GM19239 (cell line): ENCODE measurements around the gene SORCS1.
"Not testable (repeated sequence)": the region's sequence is repeated elsewhere in the genome, so short reads cannot be mapped to it uniquely, and the experiment has no call there.

Source experiments
- DNase-seq: peaks from one replicate; pipeline ENCODE4 v3.0.0; 2011; ENCODE audit warnings: low spot score; ENCODE audit not compliant: insufficient read length
- FAIRE-seq: peaks from 2 replicates; lab custom pipeline; 2011; peaks lifted over from hg19 to GRCh38; lab: Jason Lieb, UNC

Gene SORCS1

DNA sequence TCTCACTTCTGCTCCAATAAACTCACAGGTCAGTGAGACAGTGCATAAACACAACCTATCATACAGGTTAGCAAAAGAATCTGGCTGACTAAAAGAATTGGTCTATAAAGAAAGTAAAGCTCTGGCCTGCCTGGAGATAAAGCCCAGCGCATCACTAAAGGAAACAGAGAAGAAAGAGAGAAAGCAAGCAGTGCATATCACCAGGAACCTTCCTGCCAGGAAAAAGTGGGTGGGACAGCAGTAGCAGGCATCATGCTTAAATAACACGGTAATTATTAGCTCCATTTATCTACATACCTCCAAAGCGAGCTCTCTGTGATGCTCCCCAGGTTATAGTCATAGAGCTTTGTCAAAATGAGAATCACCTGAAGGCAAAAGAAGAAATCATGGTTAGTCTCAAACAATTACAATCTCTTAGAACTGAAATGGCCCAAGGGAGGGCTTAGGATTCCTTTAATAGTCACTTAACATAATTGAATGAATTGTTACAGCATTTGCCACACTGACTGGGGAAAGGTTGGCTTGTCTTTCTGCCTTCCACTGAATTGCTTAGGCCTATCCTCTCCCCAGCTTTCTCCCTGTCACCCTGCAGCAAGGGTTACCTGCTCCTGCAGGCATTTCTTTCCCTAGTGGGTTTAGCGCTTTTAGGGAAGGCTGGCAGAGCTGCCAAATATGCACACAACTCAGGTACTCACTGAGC, 208.1 kb downstream of the SORCS1 start:
- no peak for DNase-seq
- no peak for FAIRE-seq

DNA sequence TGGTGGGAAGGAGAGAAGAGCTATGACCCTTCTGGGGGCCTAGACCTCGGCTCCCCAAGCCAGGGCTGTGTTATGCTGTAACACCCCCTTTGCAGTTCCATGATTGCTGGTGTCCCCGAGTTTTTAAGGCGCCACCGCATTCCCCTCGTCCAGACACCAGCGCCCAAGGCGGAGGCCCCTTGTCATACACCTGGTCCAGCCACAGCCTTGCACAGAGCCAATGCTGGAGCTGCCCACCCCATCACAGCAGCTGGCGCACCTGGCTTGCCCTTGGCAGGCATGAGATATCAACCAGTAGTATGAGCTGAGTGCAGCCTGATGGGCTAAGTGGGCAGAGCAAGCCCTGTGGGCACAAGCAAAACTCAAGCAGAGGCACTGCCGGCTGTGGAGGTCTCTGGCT, 209.4 kb downstream of the SORCS1 start:
- FAIRE-seq (no peak), DNase-seq (no peak)

DNA sequence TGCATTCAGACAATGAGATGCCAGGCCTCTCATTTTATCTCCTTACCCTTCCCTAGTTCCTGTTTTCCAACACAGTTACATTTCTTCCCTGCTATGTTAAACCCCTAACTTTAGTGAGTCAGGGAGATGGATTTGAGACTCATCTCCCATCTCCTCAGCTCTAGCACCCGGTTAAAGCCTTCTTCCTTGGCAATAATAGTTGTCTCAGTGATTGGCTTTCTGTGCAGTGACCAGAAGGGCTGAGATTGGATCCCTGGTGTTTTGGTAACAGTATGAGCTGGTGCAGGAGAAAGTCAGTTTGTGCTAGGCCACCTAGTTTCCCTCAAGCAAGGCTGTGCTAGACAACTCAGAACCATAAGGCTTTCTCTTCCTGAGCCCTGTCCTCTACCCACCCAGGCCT, 212.5 kb downstream of the SORCS1 start:
- FAIRE-seq (no peak), DNase-seq (no peak)

DNA sequence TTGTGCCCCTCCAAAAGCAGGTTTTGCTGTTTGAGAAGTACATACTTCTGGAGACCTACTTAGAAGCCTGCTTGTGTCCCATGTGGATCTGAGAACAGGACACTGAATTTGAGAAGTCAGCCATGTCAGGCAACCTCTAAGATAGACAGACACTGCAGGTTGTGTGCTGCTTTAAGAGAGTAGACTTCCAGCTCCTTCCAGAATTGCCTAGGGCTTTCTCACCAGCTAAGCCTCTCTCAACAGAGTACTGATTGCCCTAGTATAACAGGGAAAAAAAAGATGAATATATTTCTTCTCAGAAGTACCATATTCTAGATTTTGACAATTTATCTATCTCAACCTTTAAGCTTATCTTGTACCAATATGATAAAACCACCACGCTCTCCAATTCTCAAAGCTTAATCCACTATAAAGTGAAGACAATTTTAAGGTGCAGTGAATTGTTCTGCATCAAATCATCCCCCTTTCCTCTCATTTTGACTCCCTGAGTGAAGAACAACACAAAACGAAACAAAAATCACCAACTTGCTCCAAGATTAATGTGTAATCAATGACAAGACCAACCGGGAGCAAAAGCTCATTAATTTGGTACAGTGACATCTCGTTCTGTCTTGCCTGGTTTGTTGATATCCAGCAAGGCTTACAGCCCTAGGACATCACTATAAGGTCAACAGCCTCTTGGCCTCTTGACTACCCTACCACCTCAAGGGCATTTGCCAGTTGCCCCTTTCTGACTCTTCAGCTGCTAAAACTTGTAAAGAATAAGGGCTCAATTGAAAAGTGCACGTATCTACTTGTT, 214.6 kb downstream of the SORCS1 start:
- FAIRE-seq = peak; percentile 44
- no peak for DNase-seq

DNA sequence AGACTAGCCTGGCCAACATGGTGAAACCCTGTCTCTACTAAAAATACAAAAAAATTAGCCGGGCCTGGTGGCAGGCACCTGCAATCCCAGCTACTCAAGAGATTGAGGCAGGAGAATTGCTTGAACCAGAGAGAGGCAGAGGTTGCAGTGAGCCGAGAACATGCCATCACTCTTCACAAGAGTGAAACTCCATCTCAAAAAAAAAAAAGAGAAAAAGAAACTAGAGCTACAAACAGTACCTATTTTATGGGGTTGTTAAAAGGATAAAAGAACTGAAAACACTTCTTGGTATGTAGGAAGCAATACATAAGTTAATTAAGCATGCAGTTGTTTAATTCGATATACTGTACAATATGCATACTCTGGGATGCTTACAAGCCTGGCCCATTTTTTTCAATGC, 216.9 kb downstream of the SORCS1 start:
- no peak for DNase-seq
- FAIRE-seq = peak; percentile 28

GRCh38 chr10:106942035-106942662, 222.4 kb downstream of the SORCS1 start:
- DNase-seq (no peak), FAIRE-seq (no peak)

GRCh38 chr10:106941297-106942034, 223.0 kb downstream of the SORCS1 start:
- DNase-seq (no peak), FAIRE-seq (no peak)

DNA sequence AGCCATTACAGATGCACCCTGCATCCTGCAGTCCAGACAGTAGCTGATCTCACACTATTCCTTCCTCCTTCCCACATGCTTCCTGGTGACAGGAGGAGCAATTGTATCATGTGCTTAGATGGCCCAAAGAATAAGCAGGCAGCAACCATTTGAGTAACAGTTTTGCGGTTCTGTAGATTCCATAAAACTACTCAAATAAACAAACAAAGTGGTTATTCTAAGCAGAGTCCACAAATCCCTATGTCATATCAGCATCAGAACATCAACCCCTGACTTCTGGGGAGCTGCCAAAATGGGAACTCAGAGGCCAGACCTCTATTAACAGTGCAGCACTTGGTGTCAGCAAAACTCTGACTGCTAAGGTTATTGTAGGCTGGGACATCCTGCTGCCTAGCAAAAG, 226.0 kb downstream of the SORCS1 start:
- DNase-seq (no peak), FAIRE-seq (peak; percentile 47)

DNA sequence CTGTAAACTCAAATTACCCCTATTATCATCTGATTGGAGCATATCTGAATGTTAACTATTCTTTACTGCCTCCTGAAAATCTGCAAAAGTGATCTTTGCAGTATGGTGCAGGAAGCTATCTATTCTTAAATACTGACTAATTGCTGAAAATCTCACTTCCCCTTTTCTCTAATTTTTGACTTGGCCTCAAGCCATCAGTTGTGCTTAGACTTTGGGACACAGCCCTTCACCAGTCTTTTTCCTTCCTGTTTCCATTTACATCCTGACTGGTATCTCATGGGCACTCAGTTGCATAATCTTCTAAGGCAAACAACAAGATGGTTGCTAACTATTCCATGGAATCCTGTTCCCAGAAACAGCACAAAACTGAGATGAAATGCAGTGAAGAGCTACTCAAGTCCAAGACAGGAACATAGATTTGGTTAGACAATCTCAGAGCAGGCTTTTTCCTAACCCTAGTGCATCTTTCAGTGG, 228.5 kb downstream of the SORCS1 start:
- peak; percentile 97 for FAIRE-seq
- peak; percentile 33 for DNase-seq

DNA sequence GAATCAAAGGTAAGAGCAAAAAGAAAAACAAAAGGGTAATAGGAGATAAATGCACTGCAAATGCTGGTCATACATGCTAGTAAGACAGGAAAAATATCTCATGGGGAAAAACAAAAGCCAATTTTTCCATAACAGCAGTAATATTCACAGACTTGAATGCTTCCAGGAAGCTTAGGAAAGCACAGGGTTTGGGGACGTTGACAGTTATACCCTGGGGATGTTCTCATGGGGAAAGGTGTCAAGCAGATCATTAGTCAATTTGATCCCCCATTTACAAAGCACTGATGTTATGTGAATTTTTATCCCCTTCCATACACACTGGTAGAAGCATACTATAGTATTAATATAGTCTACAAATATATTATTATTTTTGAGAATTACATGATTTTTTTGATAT, 232.7 kb downstream of the SORCS1 start:
- DNase-seq = no peak
- no peak for FAIRE-seq

GRCh38 chr10:106931159-106931852, 233.2 kb downstream of the SORCS1 start:
- DNase-seq (peak; percentile 28), FAIRE-seq (peak; percentile 100)

DNA sequence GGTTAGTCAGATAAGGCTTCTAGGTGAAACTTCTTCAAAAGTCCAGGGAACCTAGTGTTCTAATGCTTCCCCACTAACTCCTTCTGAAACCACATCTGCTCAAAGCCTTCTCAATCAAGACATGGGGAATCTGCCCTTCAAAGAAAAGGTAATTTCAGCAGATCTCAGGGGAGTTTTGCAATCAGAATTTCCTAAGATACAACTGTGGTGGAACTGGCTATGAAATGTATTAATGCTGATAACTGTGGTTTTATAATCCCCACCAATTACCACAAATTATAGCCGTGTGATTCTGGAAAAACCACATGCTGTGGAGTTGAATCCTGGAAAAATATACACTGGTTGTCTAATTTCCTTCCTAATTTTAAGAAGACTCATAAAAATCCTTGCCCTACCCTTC, 233.8 kb downstream of the SORCS1 start:
- DNase-seq = no peak
- FAIRE-seq = peak; percentile 71

DNA sequence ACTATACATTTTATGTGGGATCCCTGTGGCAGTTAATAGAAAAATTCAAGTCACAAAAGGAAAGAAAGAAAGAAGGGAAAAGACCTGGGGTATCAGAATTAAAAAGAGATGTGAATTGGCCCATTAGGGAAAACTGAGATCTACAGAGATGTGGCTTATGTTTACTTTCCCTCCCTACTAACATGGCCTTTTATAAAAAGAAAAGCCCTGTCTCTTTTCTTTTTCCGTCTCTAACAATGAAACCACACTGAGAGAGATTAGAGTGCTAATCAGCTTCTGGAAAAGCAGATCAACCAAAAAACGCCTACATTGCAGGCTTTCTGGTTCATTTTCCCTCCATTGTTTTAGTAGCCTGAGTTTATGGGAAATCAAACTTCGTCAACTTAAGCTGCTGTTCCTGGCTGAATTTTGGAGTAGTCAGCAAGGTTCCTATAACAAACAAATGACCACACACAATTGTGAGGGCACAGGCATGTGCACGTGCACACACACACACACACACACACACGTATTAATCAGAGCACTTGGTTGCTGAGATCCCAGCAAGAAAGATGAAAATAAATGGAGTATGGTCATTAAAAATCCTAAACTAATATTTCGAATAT, 235.1 kb downstream of the SORCS1 start:
- FAIRE-seq = no peak
- no peak for DNase-seq

DNA sequence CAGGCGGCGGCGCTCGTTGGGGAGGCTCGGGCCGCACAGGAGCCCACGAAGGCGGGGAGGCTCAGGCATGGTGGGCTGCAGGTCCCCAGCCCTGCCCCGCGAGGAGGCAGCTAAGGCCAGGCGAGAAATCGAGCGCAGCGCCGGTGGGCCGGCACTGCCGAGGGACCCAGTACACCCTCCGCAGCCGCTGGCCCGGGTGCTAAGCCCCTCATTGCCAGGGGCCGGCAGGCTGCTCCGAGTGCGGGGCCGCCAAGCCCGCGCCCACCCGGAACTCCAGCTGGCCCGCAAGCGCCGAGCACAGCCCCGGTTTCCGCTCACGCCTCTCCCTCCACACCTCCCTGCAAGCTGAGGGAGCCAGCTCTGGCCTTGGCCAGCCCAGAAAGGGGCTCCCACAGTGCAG, 236.4 kb downstream of the SORCS1 start:
- FAIRE-seq, DNase-seq: not testable (repeated sequence)

- DNase-seq (no peak), FAIRE-seq (peak; percentile 49)
Measured at GRCh38 chr10:106925191-106925590, 239.3 kb downstream of the SORCS1 start.

- peak; percentile 53 for FAIRE-seq
- DNase-seq = no peak
Measured at GRCh38 chr10:106920538-106920937, 244.0 kb downstream of the SORCS1 start.

DNA sequence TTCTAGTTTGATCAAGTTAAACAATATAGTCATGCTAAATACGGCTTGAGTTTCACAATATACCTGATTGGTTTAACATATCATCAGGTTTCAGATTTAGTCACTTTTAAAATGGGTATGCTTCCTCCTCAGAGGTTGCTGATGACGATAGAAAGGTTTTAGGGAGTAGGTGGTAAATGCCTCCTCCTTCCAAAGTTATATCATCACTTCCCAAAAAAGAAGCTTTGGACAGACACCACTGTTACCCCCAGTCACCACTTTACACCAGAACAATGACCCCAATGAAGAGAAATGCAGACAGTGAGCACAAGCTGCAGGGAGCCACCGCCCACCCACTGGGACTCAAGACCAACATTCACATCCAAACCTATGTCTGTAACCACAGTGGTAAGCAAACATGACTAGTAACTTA, 244.6 kb downstream of the SORCS1 start:
- FAIRE-seq (peak; percentile 74), DNase-seq (no peak)

DNA sequence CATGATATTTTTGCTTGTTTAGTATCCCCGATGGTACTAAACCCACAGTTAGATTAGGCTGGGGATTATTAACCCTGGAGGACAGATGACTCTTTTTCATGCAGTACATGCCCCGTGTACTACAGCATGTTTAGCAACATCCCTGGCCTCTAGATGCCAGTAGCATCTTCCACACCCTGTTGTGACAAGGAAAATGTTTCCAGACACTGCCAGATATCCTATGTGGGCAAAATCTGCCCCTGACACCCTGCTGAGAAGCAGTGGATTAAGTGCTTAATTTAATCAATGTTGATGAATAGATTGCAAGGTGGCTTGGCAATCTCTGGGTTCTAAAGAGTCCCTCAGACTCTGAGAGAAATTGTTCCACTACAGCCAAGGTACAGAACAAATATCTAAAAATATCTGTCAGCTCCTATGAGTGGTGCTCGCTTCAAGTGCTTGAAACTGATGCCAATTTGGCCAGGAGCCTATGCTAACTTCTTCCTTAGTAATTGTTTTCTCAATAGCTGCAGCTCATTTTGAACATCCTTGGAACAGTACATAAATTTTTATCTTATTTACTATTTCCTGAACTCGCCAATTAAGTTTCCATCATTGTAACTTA, 247.0 kb downstream of the SORCS1 start:
- DNase-seq (no peak), FAIRE-seq (no peak)

- DNase-seq (no peak), FAIRE-seq (no peak)
Measured at GRCh38 chr10:106914016-106914415, 250.5 kb downstream of the SORCS1 start.
